ENCODE data around the gene PRPS2.

Gene PRPS2

DNA sequence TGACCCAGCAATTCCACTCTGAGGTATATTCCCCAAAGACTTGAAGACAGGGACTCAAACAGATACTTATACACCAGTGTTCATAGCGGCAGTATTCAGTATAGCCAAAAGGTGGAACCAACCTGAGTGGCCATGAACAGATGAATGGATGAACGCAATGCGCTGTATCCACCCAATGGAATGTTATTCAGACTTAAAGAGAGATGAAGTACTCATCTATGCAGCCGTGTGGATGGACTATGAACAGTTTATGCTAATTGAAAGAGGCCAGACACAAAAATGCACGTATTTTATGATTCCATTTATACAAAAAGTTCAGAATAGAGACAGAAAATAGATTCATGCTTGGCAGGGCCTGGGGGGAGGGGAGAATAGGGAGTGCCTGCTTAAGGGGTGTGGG is 26.3 kb downstream of the PRPS2 start:
- no peak overlapping the region for H3K4me2 ChIP-seq (ENCODE audit: insufficient read depth, low read length)
- H3K27ac ChIP-seq (ENCODE audit: low read length) = no peak overlapping the region
- H3K4me1 ChIP-seq (ENCODE audit: insufficient read depth, low read length) = no peaks in the 10 kb centered on the region
- H3K36me3 ChIP-seq (ENCODE audit: insufficient read depth, low read length) = peaks cover 57% of the 10 kb centered on the region
- no peak for TF ChIP-seq EZH2 (IDR thresholded peaks at IDR 0.05; ENCODE audit: borderline replicate concordance, low read depth, low read length, severe bottlenecking)
- TF ChIP-seq, protein P1, sequence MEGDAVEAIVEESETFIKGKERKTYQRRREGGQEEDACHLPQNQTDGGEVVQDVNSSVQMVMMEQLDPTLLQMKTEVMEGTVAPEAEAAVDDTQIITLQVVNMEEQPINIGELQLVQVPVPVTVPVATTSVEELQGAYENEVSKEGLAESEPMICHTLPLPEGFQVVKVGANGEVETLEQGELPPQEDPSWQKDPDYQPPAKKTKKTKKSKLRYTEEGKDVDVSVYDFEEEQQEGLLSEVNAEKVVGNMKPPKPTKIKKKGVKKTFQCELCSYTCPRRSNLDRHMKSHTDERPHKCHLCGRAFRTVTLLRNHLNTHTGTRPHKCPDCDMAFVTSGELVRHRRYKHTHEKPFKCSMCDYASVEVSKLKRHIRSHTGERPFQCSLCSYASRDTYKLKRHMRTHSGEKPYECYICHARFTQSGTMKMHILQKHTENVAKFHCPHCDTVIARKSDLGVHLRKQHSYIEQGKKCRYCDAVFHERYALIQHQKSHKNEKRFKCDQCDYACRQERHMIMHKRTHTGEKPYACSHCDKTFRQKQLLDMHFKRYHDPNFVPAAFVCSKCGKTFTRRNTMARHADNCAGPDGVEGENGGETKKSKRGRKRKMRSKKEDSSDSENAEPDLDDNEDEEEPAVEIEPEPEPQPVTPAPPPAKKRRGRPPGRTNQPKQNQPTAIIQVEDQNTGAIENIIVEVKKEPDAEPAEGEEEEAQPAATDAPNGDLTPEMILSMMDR (IDR thresholded peaks at IDR 0.05; ENCODE audit: borderline replicate concordance, extremely low read depth, low read length, poor library complexity, severe bottlenecking) = no peak
- no peak overlapping the region for H2AFZ ChIP-seq (ENCODE audit: low read depth, low read length)
- no peak for DNase-seq
- no peaks in the 10 kb centered on the region for H4K20me1 ChIP-seq (ENCODE audit: insufficient read depth, low read length)
- no peak for ATAC-seq (ENCODE audit: insufficient read depth, low read depth)
- H3K9me3 ChIP-seq (ENCODE audit: insufficient read depth, low read length, severe bottlenecking) = no peaks in the 10 kb centered on the region
- H3K27me3 ChIP-seq (ENCODE audit: insufficient read depth, low read length, poor library complexity) = no peaks in the 10 kb centered on the region
- no peak overlapping the region for H3K9ac ChIP-seq (ENCODE audit: low read depth, low read length)
- H3K79me2 ChIP-seq (ENCODE audit: insufficient read depth, low read length) = no peaks in the 10 kb centered on the region
- no peak overlapping the region for H3K4me3 ChIP-seq (ENCODE audit: low read depth in 1 of 2, low read length in 2 of 2)

DNA sequence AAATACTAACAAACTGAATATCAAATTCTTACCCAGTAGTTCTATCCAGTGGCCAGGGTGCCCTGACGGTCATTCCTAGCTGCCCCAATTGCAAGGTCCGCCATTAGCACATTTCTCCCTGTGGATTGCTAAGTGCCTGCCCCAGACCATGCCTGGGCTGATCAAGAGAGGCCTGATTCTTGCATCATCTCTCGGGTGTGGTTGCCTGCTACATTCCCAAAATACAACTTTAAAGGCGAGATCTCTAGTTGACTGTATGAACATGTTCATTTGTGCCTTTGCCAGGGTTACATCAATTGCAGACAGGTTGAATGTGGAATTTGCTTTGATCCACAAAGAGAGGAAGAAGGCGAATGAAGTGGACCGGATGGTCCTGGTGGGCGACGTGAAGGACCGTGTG is 28.0 kb downstream of the PRPS2 start:
- Histone ChIP-seq H3K9ac (ENCODE audit: low read depth, low read length) (no peak overlapping the region), H3K4me1 (ENCODE audit: insufficient read depth, low read length) (no peaks in the 10 kb centered on the region), H2AFZ (ENCODE audit: low read depth, low read length) (no peak overlapping the region), H3K27ac (ENCODE audit: low read length) (no peak overlapping the region), H3K4me2 (ENCODE audit: insufficient read depth, low read length) (no peak overlapping the region), H3K4me3 (ENCODE audit: low read depth in 1 of 2, low read length in 2 of 2) (no peak overlapping the region), H3K9me3 (ENCODE audit: insufficient read depth, low read length, severe bottlenecking) (no peaks in the 10 kb centered on the region), H3K79me2 (ENCODE audit: insufficient read depth, low read length) (no peaks in the 10 kb centered on the region), H3K27me3 (ENCODE audit: insufficient read depth, low read length, poor library complexity) (no peaks in the 10 kb centered on the region), H3K36me3 (ENCODE audit: insufficient read depth, low read length) (peaks cover 65% of the 10 kb centered on the region), H4K20me1 (ENCODE audit: insufficient read depth, low read length) (no peaks in the 10 kb centered on the region)
- DNase-seq (no peak), ATAC-seq (ENCODE audit: insufficient read depth, low read depth) (no peak)
- no peak for TF ChIP-seq EZH2 (IDR thresholded peaks at IDR 0.05; ENCODE audit: borderline replicate concordance, low read depth, low read length, severe bottlenecking)
- TF ChIP-seq, protein P1 (IDR thresholded peaks at IDR 0.05; ENCODE audit: borderline replicate concordance, extremely low read depth, low read length, poor library complexity, severe bottlenecking) = no peak

- Histone ChIP-seq H3K4me2 (ENCODE audit: insufficient read depth, low read length) (no peak overlapping the region), H3K79me2 (ENCODE audit: insufficient read depth, low read length) (no peaks in the 10 kb centered on the region), H3K27me3 (ENCODE audit: insufficient read depth, low read length, poor library complexity) (no peaks in the 10 kb centered on the region), H3K27ac (ENCODE audit: low read length) (no peak overlapping the region), H3K4me3 (ENCODE audit: low read depth in 1 of 2, low read length in 2 of 2) (no peak overlapping the region), H3K4me1 (ENCODE audit: insufficient read depth, low read length) (no peaks in the 10 kb centered on the region), H3K36me3 (ENCODE audit: insufficient read depth, low read length) (peaks cover 64% of the 10 kb centered on the region), H2AFZ (ENCODE audit: low read depth, low read length) (no peak overlapping the region), H3K9ac (ENCODE audit: low read depth, low read length) (no peak overlapping the region), H4K20me1 (ENCODE audit: insufficient read depth, low read length) (no peaks in the 10 kb centered on the region), H3K9me3 (ENCODE audit: insufficient read depth, low read length, severe bottlenecking) (no peaks in the 10 kb centered on the region)
- no peak for DNase-seq
- TF ChIP-seq, protein P1 (IDR thresholded peaks at IDR 0.05; ENCODE audit: borderline replicate concordance, extremely low read depth, low read length, poor library complexity, severe bottlenecking) = no peak
- no peak for TF ChIP-seq EZH2 (IDR thresholded peaks at IDR 0.05; ENCODE audit: borderline replicate concordance, low read depth, low read length, severe bottlenecking)
- ATAC-seq (ENCODE audit: insufficient read depth, low read depth) = no peak
Observed at GRCh38 chrX:12820737-12821136, 29.5 kb downstream of the PRPS2 start.

- no peaks in the 10 kb centered on the region for H3K27me3 ChIP-seq (ENCODE audit: insufficient read depth, low read length, poor library complexity)
- no peak overlapping the region for H2AFZ ChIP-seq (ENCODE audit: low read depth, low read length)
- peaks cover 43% of the 10 kb centered on the region for H3K36me3 ChIP-seq (ENCODE audit: insufficient read depth, low read length)
- TF ChIP-seq EZH2 (IDR thresholded peaks at IDR 0.05; ENCODE audit: borderline replicate concordance, low read depth, low read length, severe bottlenecking) = no peak
- DNase-seq = no peak
- no peaks in the 10 kb centered on the region for H3K9me3 ChIP-seq (ENCODE audit: insufficient read depth, low read length, severe bottlenecking)
- no peaks in the 10 kb centered on the region for H4K20me1 ChIP-seq (ENCODE audit: insufficient read depth, low read length)
- H3K4me2 ChIP-seq (ENCODE audit: insufficient read depth, low read length) = no peak overlapping the region
- no peaks in the 10 kb centered on the region for H3K79me2 ChIP-seq (ENCODE audit: insufficient read depth, low read length)
- H3K4me1 ChIP-seq (ENCODE audit: insufficient read depth, low read length) = no peaks in the 10 kb centered on the region
- H3K4me3 ChIP-seq (ENCODE audit: low read depth in 1 of 2, low read length in 2 of 2) = no peak overlapping the region
- no peak for ATAC-seq (ENCODE audit: insufficient read depth, low read depth)
- H3K27ac ChIP-seq (ENCODE audit: low read length) = no peak overlapping the region
- no peak overlapping the region for H3K9ac ChIP-seq (ENCODE audit: low read depth, low read length)
Observed at GRCh38 chrX:12824944-12825343, 33.7 kb downstream of the PRPS2 start.

All from DND-41 (cell line).